BJ (cell line): ENCODE data around the gene APBB2. TPM values are rescaled to one million over a fixed set of nuclear protein-coding genes. Genes with fewer than 3 reads are reported as not detected.

Source experiments
- CTCF ChIA-PET: fragments of 350-600 bp; formaldehyde crosslinking; extraction: SDS; loops from one replicate; lab custom pipeline; 2021; ENCODE audit warnings: antibody characterized with exemption, inconsistent platforms; lab: Yijun Ruan, JAX
- POLR2A ChIA-PET: fragments of 300-600 bp; sonication (Branson Sonifier 250); formaldehyde crosslinking; extraction: SDS; loops from one replicate; lab custom pipeline; 2021; ENCODE audit warnings: antibody characterized with exemption; lab: Charles Lee
- DNase-seq: peaks from one replicate; pipeline ENCODE4 v3.0.0-alpha.2; 2011; ENCODE audit warnings: low read depth
- H3K27me3 ChIP-seq: 2 replicates; pipeline ENCODE4 v1.6.0; 2011; ENCODE audit warnings: low read length; ENCODE audit not compliant: control insufficient read depth, insufficient read depth
- H3K36me3 ChIP-seq: 2 replicates; pipeline ENCODE4 v1.5.1; 2011; ENCODE audit warnings: low read length; ENCODE audit not compliant: control insufficient read depth, insufficient read depth
- H3K4me3 ChIP-seq: 2 replicates; pipeline ENCODE4 v1.5.1; 2011; ENCODE audit warnings: low read depth, mild to moderate bottlenecking, control low read depth, low read length
- polyA plus RNA-seq: library from polyadenylated mRNA; depleted of rRNA; stranded (reverse); fragments of >200 nt; gene quantifications from 2 replicates; pipeline ENCODE4 v1.2.3, GENCODE V29; 2011
- TF ChIP-seq, protein P1 (sequence below): IDR thresholded peaks from 2 replicates; pipeline ENCODE4 v1.5.1; 2011; ENCODE audit warnings: low read depth, mild to moderate bottlenecking, control low read depth, inconsistent platforms, low read length, moderate library complexity; ENCODE audit not compliant: insufficient read depth

APBB2 gene
- polyA plus RNA-seq, 1 experiment = 50.3 TPM

GRCh38 chr4:40953283-40954087 is 260.9 kb downstream of the APBB2 start:
- TF ChIP-seq, protein P1, sequence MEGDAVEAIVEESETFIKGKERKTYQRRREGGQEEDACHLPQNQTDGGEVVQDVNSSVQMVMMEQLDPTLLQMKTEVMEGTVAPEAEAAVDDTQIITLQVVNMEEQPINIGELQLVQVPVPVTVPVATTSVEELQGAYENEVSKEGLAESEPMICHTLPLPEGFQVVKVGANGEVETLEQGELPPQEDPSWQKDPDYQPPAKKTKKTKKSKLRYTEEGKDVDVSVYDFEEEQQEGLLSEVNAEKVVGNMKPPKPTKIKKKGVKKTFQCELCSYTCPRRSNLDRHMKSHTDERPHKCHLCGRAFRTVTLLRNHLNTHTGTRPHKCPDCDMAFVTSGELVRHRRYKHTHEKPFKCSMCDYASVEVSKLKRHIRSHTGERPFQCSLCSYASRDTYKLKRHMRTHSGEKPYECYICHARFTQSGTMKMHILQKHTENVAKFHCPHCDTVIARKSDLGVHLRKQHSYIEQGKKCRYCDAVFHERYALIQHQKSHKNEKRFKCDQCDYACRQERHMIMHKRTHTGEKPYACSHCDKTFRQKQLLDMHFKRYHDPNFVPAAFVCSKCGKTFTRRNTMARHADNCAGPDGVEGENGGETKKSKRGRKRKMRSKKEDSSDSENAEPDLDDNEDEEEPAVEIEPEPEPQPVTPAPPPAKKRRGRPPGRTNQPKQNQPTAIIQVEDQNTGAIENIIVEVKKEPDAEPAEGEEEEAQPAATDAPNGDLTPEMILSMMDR = no peak
- Histone ChIP-seq H3K4me3 (no peak overlapping the region), H3K36me3 (no peaks in the 10 kb centered on the region), H3K27me3 (no peaks in the 10 kb centered on the region)
- ChIA-PET POLR2A (no interaction called here), CTCF (interaction anchor here (0.6 to 1.6 kb wide), 5 partner anchors 18 to 261 kb away, joined by 3 to 5 read pairs (median 3); partner anchors contain the start of gene APBB2)
- no peak for DNase-seq

GRCh38 chr4:40952672-40953071 is 261.7 kb downstream of the APBB2 start:
- CTCF ChIA-PET = interaction anchor here (0.6 to 1.6 kb wide), 3 partner anchors 17 to 262 kb away, joined by 3 to 5 read pairs (median 4); partner anchors contain the start of gene APBB2

GRCh38 chr4:40952217-40952616 is 262.1 kb downstream of the APBB2 start:
- no peaks in the 10 kb centered on the region for H3K27me3 ChIP-seq
- POLR2A ChIA-PET = no interaction called here
- DNase-seq = no peak
- TF ChIP-seq, protein P1 = no peak
- H3K36me3 ChIP-seq = no peaks in the 10 kb centered on the region
- CTCF ChIA-PET = interaction anchor here (0.6 to 1.0 kb wide), 2 partner anchors 16 to 24 kb away, joined by 3 to 4 read pairs; no protein-coding TSS in a partner anchor
- no peak overlapping the region for H3K4me3 ChIP-seq

More at GRCh38 chr4:40952672-40953071, 261.7 kb downstream of the APBB2 start:
- Histone ChIP-seq H3K27me3 (no peaks in the 10 kb centered on the region), H3K36me3 (no peaks in the 10 kb centered on the region), H3K4me3 (no peak overlapping the region)
- TF ChIP-seq, protein P1 = no peak
- POLR2A ChIA-PET = no interaction called here
- no peak for DNase-seq

GRCh38 chr4:40951026-40951425 is 263.3 kb downstream of the APBB2 start:
- no peak overlapping the region for H3K4me3 ChIP-seq
- TF ChIP-seq, protein P1 = no peak
- DNase-seq = no peak
- no peaks in the 10 kb centered on the region for H3K36me3 ChIP-seq
- POLR2A ChIA-PET = no interaction called here
- CTCF ChIA-PET = no interaction called here
- H3K27me3 ChIP-seq = no peaks in the 10 kb centered on the region

- 0 out of 2 replicates have a peak, but pooled peaks cover 2% of the 10 kb centered on the region for H3K36me3 ChIP-seq
- H3K4me3 ChIP-seq = no peak overlapping the region
- TF ChIP-seq, protein P1 = no peak
- POLR2A ChIA-PET = no interaction called here
- CTCF ChIA-PET = no interaction called here
- H3K27me3 ChIP-seq = no peaks in the 10 kb centered on the region
- no peak for DNase-seq
These were observed 264.8 kb downstream of the APBB2 start for GRCh38 chr4:40949358-40950100.
